Right hindlimb (tissue), 1 donor: ENCODE data around the gene LRFN2.

Source experiments
- DNase-seq: peaks from one replicate; pipeline ENCODE4 v3.0.0-alpha.2; 2018

The LRFN2 gene

GRCh38 chr6:40369891-40370290 lies 217.3 kb downstream of the LRFN2 start:
- no peak for DNase-seq

GRCh38 chr6:40369042-40369441 lies 218.1 kb downstream of the LRFN2 start:
- no peak for DNase-seq

GRCh38 chr6:40362859-40363258 lies 224.3 kb downstream of the LRFN2 start:
- DNase-seq: no peak

GRCh38 chr6:40359808-40360207 lies 227.4 kb downstream of the LRFN2 start:
- DNase-seq: no peak

GRCh38 chr6:40358473-40359460 lies 228.4 kb downstream of the LRFN2 start:
- DNase-seq: no peak

- no peak for DNase-seq
Observed at GRCh38 chr6:40356242-40356910, 230.8 kb downstream of the LRFN2 start.

GRCh38 chr6:40355532-40355931 lies 231.6 kb downstream of the LRFN2 start:
- DNase-seq: no peak

GRCh38 chr6:40355066-40355465 lies 232.1 kb downstream of the LRFN2 start:
- DNase-seq: no peak

- no peak for DNase-seq
Observed at GRCh38 chr6:40353967-40354452, 233.2 kb downstream of the LRFN2 start.

- DNase-seq: no peak
Observed at GRCh38 chr6:40353197-40353966, 233.8 kb downstream of the LRFN2 start.

GRCh38 chr6:40352527-40353170 lies 234.5 kb downstream of the LRFN2 start:
- no peak for DNase-seq

GRCh38 chr6:40352006-40352405 lies 235.2 kb downstream of the LRFN2 start:
- DNase-seq: no peak

- DNase-seq: no peak
Observed at GRCh38 chr6:40350747-40351217, 236.4 kb downstream of the LRFN2 start.

- no peak for DNase-seq
Observed at GRCh38 chr6:40349901-40350746, 237.0 kb downstream of the LRFN2 start.

GRCh38 chr6:40349123-40349900 lies 237.9 kb downstream of the LRFN2 start:
- DNase-seq: peak; percentile 75

GRCh38 chr6:40348591-40348990 lies 238.6 kb downstream of the LRFN2 start:
- DNase-seq: no peak

GRCh38 chr6:40347571-40348011 lies 239.6 kb downstream of the LRFN2 start:
- DNase-seq: no peak

GRCh38 chr6:40346246-40346645 lies 240.9 kb downstream of the LRFN2 start:
- no peak for DNase-seq

- peak; percentile 41 for DNase-seq
Observed at GRCh38 chr6:40344566-40345167, 242.5 kb downstream of the LRFN2 start.
